Mesothelial cell of epicardium (in vitro differentiated cells): ENCODE results near the gene AIDA. TPM values are rescaled to one million over a fixed set of nuclear protein-coding genes. Genes with fewer than 3 reads are reported as not detected.
"Not testable (repeated sequence)": the region's sequence is repeated elsewhere in the genome, so short reads cannot be mapped to it uniquely, and the experiment has no call there.

ENCODE experiments used
- DNase-seq, 2 experiments: peaks; one replicate each; pipeline ENCODE4 v3.0.0; 2021; ENCODE audit warnings: low spot score in 2 of 2; ENCODE audit not compliant: unreplicated experiment in 2 of 2
- H3K27ac Mint-ChIP-seq: 2 replicates; pipeline ENCODE4 v1.8.0; 2021; ENCODE audit warnings: mixed read lengths
- H3K27me3 Mint-ChIP-seq: 2 replicates; pipeline ENCODE4 v1.8.0; 2021; ENCODE audit warnings: low read depth, mixed read lengths
- H3K36me3 Mint-ChIP-seq: 2 replicates; pipeline ENCODE4 v1.8.0; 2021; ENCODE audit warnings: mixed read lengths
- H3K4me1 Mint-ChIP-seq: 2 replicates; pipeline ENCODE4 v1.8.0; 2021; ENCODE audit warnings: mixed read lengths
- H3K4me3 Mint-ChIP-seq: 2 replicates; pipeline ENCODE4 v1.8.0; 2021; ENCODE audit warnings: mild to moderate bottlenecking, moderate library complexity, mixed read lengths
- H3K9me3 Mint-ChIP-seq: 2 replicates; pipeline ENCODE4 v1.8.0; 2021; ENCODE audit warnings: mixed read lengths
- total RNA-seq: library from RNA; stranded (reverse); gene quantifications from 3 replicates; pipeline ENCODE4 v1.2.1, GENCODE V29; 2021
- TF ChIP-seq, protein P1 (sequence below): fragments of 200-600 bp; sonication (generic); IDR thresholded peaks from one replicate; pipeline ENCODE4 v1.5.0; 2021; ENCODE audit warnings: antibody characterized with exemption; ENCODE audit not compliant: unreplicated experiment

AIDA gene
- total RNA-seq, 1 donor from 2014 or later: 38.6 TPM

DNA sequence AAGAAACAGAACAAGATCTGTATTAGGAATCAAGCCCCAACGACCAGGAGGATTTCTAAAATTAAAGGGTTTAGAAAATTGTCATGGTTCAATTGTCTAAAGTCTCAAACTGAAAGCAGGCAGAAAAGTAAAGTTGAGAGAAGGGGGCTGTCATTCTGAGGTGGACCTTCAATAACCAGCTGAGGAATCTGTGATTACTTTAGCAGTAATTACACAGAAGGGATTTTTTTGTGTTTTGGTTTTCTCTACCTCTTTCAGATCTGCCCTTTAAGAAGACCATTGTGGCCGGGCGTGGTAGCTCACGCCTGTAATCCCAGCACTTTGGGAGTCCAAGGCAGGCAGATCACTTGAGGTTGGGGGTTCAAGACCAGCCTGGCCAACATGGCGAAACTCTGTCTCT, 17.4 kb downstream of the AIDA start:
- no peaks in the 10 kb centered on the region for H3K9me3 Mint-ChIP-seq
- peaks cover 7% of the 10 kb centered on the region for H3K36me3 Mint-ChIP-seq
- H3K27ac Mint-ChIP-seq: no peak overlapping the region
- TF ChIP-seq, protein P1, sequence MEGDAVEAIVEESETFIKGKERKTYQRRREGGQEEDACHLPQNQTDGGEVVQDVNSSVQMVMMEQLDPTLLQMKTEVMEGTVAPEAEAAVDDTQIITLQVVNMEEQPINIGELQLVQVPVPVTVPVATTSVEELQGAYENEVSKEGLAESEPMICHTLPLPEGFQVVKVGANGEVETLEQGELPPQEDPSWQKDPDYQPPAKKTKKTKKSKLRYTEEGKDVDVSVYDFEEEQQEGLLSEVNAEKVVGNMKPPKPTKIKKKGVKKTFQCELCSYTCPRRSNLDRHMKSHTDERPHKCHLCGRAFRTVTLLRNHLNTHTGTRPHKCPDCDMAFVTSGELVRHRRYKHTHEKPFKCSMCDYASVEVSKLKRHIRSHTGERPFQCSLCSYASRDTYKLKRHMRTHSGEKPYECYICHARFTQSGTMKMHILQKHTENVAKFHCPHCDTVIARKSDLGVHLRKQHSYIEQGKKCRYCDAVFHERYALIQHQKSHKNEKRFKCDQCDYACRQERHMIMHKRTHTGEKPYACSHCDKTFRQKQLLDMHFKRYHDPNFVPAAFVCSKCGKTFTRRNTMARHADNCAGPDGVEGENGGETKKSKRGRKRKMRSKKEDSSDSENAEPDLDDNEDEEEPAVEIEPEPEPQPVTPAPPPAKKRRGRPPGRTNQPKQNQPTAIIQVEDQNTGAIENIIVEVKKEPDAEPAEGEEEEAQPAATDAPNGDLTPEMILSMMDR: no peak
- H3K4me1 Mint-ChIP-seq: peaks cover 1% of the 10 kb centered on the region
- DNase-seq: no peak
- no peak overlapping the region for H3K4me3 Mint-ChIP-seq
- no peaks in the 10 kb centered on the region for H3K27me3 Mint-ChIP-seq

DNA sequence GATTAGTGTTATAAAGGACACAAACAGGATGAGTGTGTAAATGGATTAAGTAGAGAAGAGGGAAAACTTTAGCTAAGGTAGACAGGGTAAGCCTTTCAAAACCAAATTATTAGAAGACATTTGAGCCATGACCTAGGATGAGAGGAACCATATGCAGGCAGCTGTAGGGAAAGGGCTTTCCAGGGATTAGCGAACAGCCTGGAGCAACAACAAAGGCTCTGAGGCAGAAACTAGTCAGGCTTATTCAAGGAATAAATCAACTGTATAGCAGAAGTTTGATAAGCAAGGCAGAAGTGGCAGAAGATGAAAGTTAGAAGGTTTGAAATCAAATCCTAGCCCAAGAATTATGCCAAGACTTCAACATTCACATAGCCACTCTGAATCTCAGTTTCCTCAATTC, 21.3 kb downstream of the AIDA start:
- peaks cover 10% of the 10 kb centered on the region for H3K36me3 Mint-ChIP-seq
- no peak overlapping the region for H3K4me3 Mint-ChIP-seq
- peaks cover 1% of the 10 kb centered on the region for H3K4me1 Mint-ChIP-seq
- TF ChIP-seq, protein P1: no peak
- peak overlapping the region; percentile 1 for H3K27ac Mint-ChIP-seq
- no peaks in the 10 kb centered on the region for H3K27me3 Mint-ChIP-seq
- no peaks in the 10 kb centered on the region for H3K9me3 Mint-ChIP-seq
- no peak for DNase-seq

- TF ChIP-seq, protein P1: no peak
- no peak for DNase-seq
- no peaks in the 10 kb centered on the region for H3K9me3 Mint-ChIP-seq
- H3K36me3 Mint-ChIP-seq: peaks cover 6% of the 10 kb centered on the region
- no peaks in the 10 kb centered on the region for H3K27me3 Mint-ChIP-seq
- no peak overlapping the region for H3K4me3 Mint-ChIP-seq
- H3K27ac Mint-ChIP-seq: no peak overlapping the region
- H3K4me1 Mint-ChIP-seq: no peaks in the 10 kb centered on the region
These were observed 32.2 kb downstream of the AIDA start for GRCh38 chr1:222680080-222680479.

GRCh38 chr1:222670110-222670509, 42.2 kb downstream of the AIDA start:
- TF ChIP-seq, protein P1: no peak
- Mint-ChIP-seq H3K4me3 (no peak overlapping the region), H3K36me3 (peaks cover 37% of the 10 kb centered on the region), H3K27me3 (no peaks in the 10 kb centered on the region), H3K9me3 (no peaks in the 10 kb centered on the region), H3K4me1 (no peaks in the 10 kb centered on the region), H3K27ac (no peak overlapping the region)
- DNase-seq: no peak

- H3K4me1 Mint-ChIP-seq, H3K27ac Mint-ChIP-seq, DNase-seq, H3K27me3 Mint-ChIP-seq, H3K4me3 Mint-ChIP-seq, H3K9me3 Mint-ChIP-seq: not testable (repeated sequence)
- H3K36me3 Mint-ChIP-seq: peaks cover 32% of the 10 kb centered on the region
These were observed 43.2 kb downstream of the AIDA start for GRCh38 chr1:222669107-222669506.

- not testable (repeated sequence) for H3K27me3 Mint-ChIP-seq, H3K27ac Mint-ChIP-seq, H3K4me3 Mint-ChIP-seq, DNase-seq, H3K9me3 Mint-ChIP-seq, H3K4me1 Mint-ChIP-seq
- peaks cover 29% of the 10 kb centered on the region for H3K36me3 Mint-ChIP-seq
These were observed 44.1 kb downstream of the AIDA start for GRCh38 chr1:222668184-222668583.

GRCh38 chr1:222665964-222666363, 46.3 kb downstream of the AIDA start:
- Mint-ChIP-seq H3K27me3 (no peaks in the 10 kb centered on the region), H3K36me3 (peaks cover 27% of the 10 kb centered on the region), H3K4me3 (no peak overlapping the region), H3K27ac (no peak overlapping the region), H3K4me1 (no peaks in the 10 kb centered on the region), H3K9me3 (no peaks in the 10 kb centered on the region)
- TF ChIP-seq, protein P1: no peak
- no peak for DNase-seq
